Fibroblast of villous mesenchyme (primary cell): ENCODE results near the gene SENP1. TPM values are rescaled to one million over a fixed set of nuclear protein-coding genes. Genes with fewer than 3 reads are reported as not detected.

Experiments used
- DNase-seq: peaks from one replicate; pipeline ENCODE4 v3.0.0-alpha.2; 2010; ENCODE audit warnings: low read depth
- H3K4me3 ChIP-seq: 2 replicates; pipeline ENCODE4 v1.5.1; 2011; ENCODE audit warnings: low read depth, mild to moderate bottlenecking, low read length
- total RNA-seq: library from RNA; depleted of rRNA; stranded (reverse); fragments of >200 nt; gene quantifications from 2 replicates; pipeline ENCODE4 v1.2.3, GENCODE V29; 2012
- TF ChIP-seq, protein P1 (sequence below): IDR thresholded peaks from 2 replicates; pipeline ENCODE4 v1.5.1; 2012; ENCODE audit warnings: low read depth, mild to moderate bottlenecking, low read length; ENCODE audit not compliant: insufficient read depth

The SENP1 gene
- total RNA-seq, 1 donor = 35.8 TPM

GRCh38 chr12:48060474-48060873 lies 45.4 kb downstream of the SENP1 start:
- DNase-seq = no peak
- no peak overlapping the region for H3K4me3 ChIP-seq
- TF ChIP-seq, protein P1, sequence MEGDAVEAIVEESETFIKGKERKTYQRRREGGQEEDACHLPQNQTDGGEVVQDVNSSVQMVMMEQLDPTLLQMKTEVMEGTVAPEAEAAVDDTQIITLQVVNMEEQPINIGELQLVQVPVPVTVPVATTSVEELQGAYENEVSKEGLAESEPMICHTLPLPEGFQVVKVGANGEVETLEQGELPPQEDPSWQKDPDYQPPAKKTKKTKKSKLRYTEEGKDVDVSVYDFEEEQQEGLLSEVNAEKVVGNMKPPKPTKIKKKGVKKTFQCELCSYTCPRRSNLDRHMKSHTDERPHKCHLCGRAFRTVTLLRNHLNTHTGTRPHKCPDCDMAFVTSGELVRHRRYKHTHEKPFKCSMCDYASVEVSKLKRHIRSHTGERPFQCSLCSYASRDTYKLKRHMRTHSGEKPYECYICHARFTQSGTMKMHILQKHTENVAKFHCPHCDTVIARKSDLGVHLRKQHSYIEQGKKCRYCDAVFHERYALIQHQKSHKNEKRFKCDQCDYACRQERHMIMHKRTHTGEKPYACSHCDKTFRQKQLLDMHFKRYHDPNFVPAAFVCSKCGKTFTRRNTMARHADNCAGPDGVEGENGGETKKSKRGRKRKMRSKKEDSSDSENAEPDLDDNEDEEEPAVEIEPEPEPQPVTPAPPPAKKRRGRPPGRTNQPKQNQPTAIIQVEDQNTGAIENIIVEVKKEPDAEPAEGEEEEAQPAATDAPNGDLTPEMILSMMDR = no peak

DNA sequence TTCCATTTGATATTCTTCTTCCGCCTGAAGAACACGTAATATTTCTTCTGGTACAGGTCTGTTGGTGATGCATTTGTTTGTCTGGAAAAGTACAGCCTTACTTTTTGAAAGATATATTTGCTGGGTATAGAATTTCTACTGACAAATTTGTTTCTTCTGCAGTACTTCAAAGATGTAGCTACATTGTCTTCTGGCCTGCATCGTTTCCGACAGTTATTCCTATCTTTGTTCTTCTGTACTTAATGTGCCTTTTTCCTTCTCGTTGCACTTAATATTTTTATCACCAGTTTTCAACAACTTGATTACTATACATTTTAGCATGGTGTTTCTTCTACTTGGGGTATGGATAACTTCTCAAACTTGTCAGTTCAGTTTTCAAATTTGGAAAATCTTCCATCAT lies 47.1 kb downstream of the SENP1 start:
- TF ChIP-seq, protein P1 = no peak
- H3K4me3 ChIP-seq = no peak overlapping the region
- no peak for DNase-seq

- no peak overlapping the region for H3K4me3 ChIP-seq
- TF ChIP-seq, protein P1 = no peak
- no peak for DNase-seq
These were observed 50.7 kb downstream of the SENP1 start for GRCh38 chr12:48054955-48055821.

- no peak overlapping the region for H3K4me3 ChIP-seq
- DNase-seq = no peak
- TF ChIP-seq, protein P1 = no peak
These were observed 52.0 kb downstream of the SENP1 start for GRCh38 chr12:48053883-48054282.

DNA sequence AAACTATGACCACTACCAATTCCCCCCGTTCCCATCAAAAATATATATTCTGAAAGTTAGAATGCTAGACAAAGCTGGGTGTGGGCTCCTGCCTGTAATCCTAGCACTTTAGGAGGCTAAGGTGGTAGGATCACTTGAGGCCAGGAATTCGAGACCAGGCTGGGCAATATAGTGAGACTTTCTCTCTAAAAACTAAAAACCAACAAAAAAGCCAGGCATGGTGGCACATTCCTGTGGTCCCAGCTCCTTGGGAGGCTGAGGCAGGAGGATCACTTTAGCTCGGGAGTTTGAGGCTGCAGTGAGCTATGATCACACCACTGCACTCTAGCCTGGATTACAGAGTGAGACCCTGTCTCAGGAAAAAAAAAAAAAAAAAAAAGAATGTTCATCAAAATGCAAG lies 52.8 kb downstream of the SENP1 start:
- TF ChIP-seq, protein P1 = no peak
- no peak for DNase-seq
- no peak overlapping the region for H3K4me3 ChIP-seq

GRCh38 chr12:48051681-48052080 lies 54.2 kb downstream of the SENP1 start:
- TF ChIP-seq, protein P1 = no peak
- H3K4me3 ChIP-seq = no peak overlapping the region

GRCh38 chr12:48050174-48050573 lies 55.7 kb downstream of the SENP1 start:
- TF ChIP-seq, protein P1 = no peak

More at GRCh38 chr12:48051681-48052080, 54.2 kb downstream of the SENP1 start:
- DNase-seq = no peak

More at GRCh38 chr12:48050174-48050573, 55.7 kb downstream of the SENP1 start:
- no peak overlapping the region for H3K4me3 ChIP-seq
- DNase-seq = no peak
